Calu3 (cell line): Measurements from ENCODE around the gene TTC28. TPM values are rescaled to one million over a fixed set of nuclear protein-coding genes. Genes with fewer than 3 reads are reported as not detected.

Source experiments
- BruUV-seq: library from RNA; stranded (reverse); fragments of 400-500 nt; replicated peaks from 2 replicates; lab custom pipeline; 2021; lab: Mats Ljungman, UMichigan
- CTCF ChIA-PET: fragments of 300-600 bp; sonication (Branson Sonifier 250); formaldehyde crosslinking; loops from one replicate; lab custom pipeline; 2022; ENCODE audit warnings: antibody characterized with exemption; lab: Charles Lee
- DNase-seq: peaks from one replicate; pipeline ENCODE4 v3.0.0; 2022
- H3K27ac Mint-ChIP-seq: one replicate; pipeline ENCODE4 v1.8.0; 2022; ENCODE audit warnings: mixed read lengths; ENCODE audit not compliant: unreplicated experiment
- H3K27me3 Mint-ChIP-seq: one replicate; pipeline ENCODE4 v1.8.0; 2022; ENCODE audit warnings: mixed read lengths; ENCODE audit not compliant: unreplicated experiment
- H3K36me3 Mint-ChIP-seq: one replicate; pipeline ENCODE4 v1.8.0; 2022; ENCODE audit warnings: mild to moderate bottlenecking, moderate library complexity, mixed read lengths; ENCODE audit not compliant: insufficient read depth, unreplicated experiment
- H3K4me1 Mint-ChIP-seq: one replicate; pipeline ENCODE4 v1.8.0; 2022; ENCODE audit warnings: mild to moderate bottlenecking, low read depth, mixed read lengths; ENCODE audit not compliant: unreplicated experiment
- H3K4me3 Mint-ChIP-seq: one replicate; pipeline ENCODE4 v1.8.0; 2022; ENCODE audit warnings: mild to moderate bottlenecking, low read depth, moderate library complexity, mixed read lengths; ENCODE audit not compliant: unreplicated experiment
- H3K9me3 Mint-ChIP-seq: one replicate; pipeline ENCODE4 v1.8.0; 2022; ENCODE audit warnings: low read depth, mixed read lengths; ENCODE audit not compliant: unreplicated experiment
- CTCF ChIP-seq: fragments of 200-600 bp; IDR thresholded peaks from one replicate; pipeline ENCODE4 v1.8.0; 2022; ENCODE audit warnings: antibody characterized with exemption; ENCODE audit not compliant: unreplicated experiment
- intact Hi-C: fragments of 100-400 bp; cut with micrococcal nuclease; formaldehyde crosslinking; loops from one replicate; pipeline ENCODE4 v1.10.0; 2022; ENCODE audit not compliant: unreplicated experiment
- total RNA-seq: library from RNA; stranded (reverse); gene quantifications from 2 replicates; pipeline ENCODE4 v1.2.3, GENCODE V29; 2022

The TTC28 gene
- total RNA-seq, 1 experiment from 2014 or later = 5.2 TPM

GRCh38 chr22:28231441-28231840 is 448.2 kb downstream of the TTC28 start:
- intact Hi-C loops = no loop called here
- Mint-ChIP-seq H3K36me3 (no peaks in the 10 kb centered on the region), H3K9me3 (no peaks in the 10 kb centered on the region), H3K4me3 (no peak overlapping the region), H3K27me3 (peaks cover 41% of the 10 kb centered on the region), H3K4me1 (no peaks in the 10 kb centered on the region), H3K27ac (no peak overlapping the region)
- CTCF ChIA-PET = interaction anchor here (0.7 kb wide), 1 partner anchor 182 kb away, joined by 3 read pairs; no protein-coding TSS in a partner anchor
- no peak for DNase-seq
- TF ChIP-seq CTCF = no peak
- BruUV-seq = no TSS peak

- H3K9me3 Mint-ChIP-seq = no peaks in the 10 kb centered on the region
- no peak overlapping the region for H3K4me3 Mint-ChIP-seq
- DNase-seq = no peak
- no peaks in the 10 kb centered on the region for H3K4me1 Mint-ChIP-seq
- no TSS peak for BruUV-seq
- intact Hi-C loops = no loop called here
- no peak overlapping the region for H3K27ac Mint-ChIP-seq
- no peaks in the 10 kb centered on the region for H3K36me3 Mint-ChIP-seq
- H3K27me3 Mint-ChIP-seq = peaks cover 41% of the 10 kb centered on the region
- no peak for TF ChIP-seq CTCF
- CTCF ChIA-PET = no interaction called here
These were observed 449.0 kb downstream of the TTC28 start for GRCh38 chr22:28230671-28231070.

GRCh38 chr22:28229566-28230485 is 449.8 kb downstream of the TTC28 start:
- no TSS peak for BruUV-seq
- Mint-ChIP-seq H3K27me3 (peaks cover 45% of the 10 kb centered on the region), H3K9me3 (no peaks in the 10 kb centered on the region), H3K4me1 (no peaks in the 10 kb centered on the region), H3K36me3 (no peaks in the 10 kb centered on the region), H3K4me3 (no peak overlapping the region), H3K27ac (no peak overlapping the region)
- intact Hi-C loops = no loop called here
- DNase-seq = no peak
- TF ChIP-seq CTCF = no peak
- CTCF ChIA-PET = interaction anchor here (0.6 kb wide), 1 partner anchor 147 kb away, joined by 3 read pairs; no protein-coding TSS in a partner anchor

GRCh38 chr22:28223826-28224225 is 455.8 kb downstream of the TTC28 start:
- H3K27ac Mint-ChIP-seq = no peak overlapping the region
- no peaks in the 10 kb centered on the region for H3K36me3 Mint-ChIP-seq
- H3K9me3 Mint-ChIP-seq = no peaks in the 10 kb centered on the region
- BruUV-seq = no TSS peak
- no peak for DNase-seq
- TF ChIP-seq CTCF = no peak
- CTCF ChIA-PET = no interaction called here
- intact Hi-C loops = no loop called here
- no peaks in the 10 kb centered on the region for H3K4me1 Mint-ChIP-seq
- H3K27me3 Mint-ChIP-seq = peaks cover 20% of the 10 kb centered on the region
- no peak overlapping the region for H3K4me3 Mint-ChIP-seq
